HG03045 (cell line): ENCODE data around the gene ATE1.
"Not testable (repeated sequence)": the region's sequence is repeated elsewhere in the genome, so short reads cannot be mapped to it uniquely, and the experiment has no call there.

Experiments
- ATAC-seq: cut with Tn5 transposase; IDR thresholded peaks from one replicate; pipeline ENCODE4 v1.9.1; 2021; ENCODE audit warnings: mild to moderate bottlenecking, moderate library complexity; ENCODE audit not compliant: unreplicated experiment

The ATE1 gene

GRCh38 chr10:121792198-121792597 is 135.6 kb downstream of the ATE1 start:
- ATAC-seq = no peak

- ATAC-seq = no peak
Measured at GRCh38 chr10:121791761-121792160, 136.1 kb downstream of the ATE1 start.

GRCh38 chr10:121788717-121789116 is 139.1 kb downstream of the ATE1 start:
- ATAC-seq = no peak

- no peak for ATAC-seq
Measured at GRCh38 chr10:121788115-121788514, 139.7 kb downstream of the ATE1 start.

- no peak for ATAC-seq
Measured at GRCh38 chr10:121787169-121787568, 140.7 kb downstream of the ATE1 start.

- no peak for ATAC-seq
Measured at GRCh38 chr10:121783782-121784372, 144.0 kb downstream of the ATE1 start.

- no peak for ATAC-seq
Measured at GRCh38 chr10:121781101-121781500, 146.7 kb downstream of the ATE1 start.

- no peak for ATAC-seq
Measured at GRCh38 chr10:121774813-121775212, 153.0 kb downstream of the ATE1 start.

GRCh38 chr10:121774404-121774803 is 153.4 kb downstream of the ATE1 start:
- no peak for ATAC-seq

GRCh38 chr10:121772884-121773283 is 154.9 kb downstream of the ATE1 start:
- ATAC-seq = no peak

GRCh38 chr10:121772406-121772805 is 155.4 kb downstream of the ATE1 start:
- ATAC-seq = no peak

GRCh38 chr10:121771966-121772365 is 155.9 kb downstream of the ATE1 start:
- no peak for ATAC-seq

GRCh38 chr10:121766426-121766825 is 161.4 kb downstream of the ATE1 start:
- ATAC-seq = no peak

- no peak for ATAC-seq
Measured at GRCh38 chr10:121765204-121765603, 162.6 kb downstream of the ATE1 start.

GRCh38 chr10:121764233-121764942 is 163.4 kb downstream of the ATE1 start:
- ATAC-seq = no peak

- not testable (repeated sequence) for ATAC-seq
Measured at GRCh38 chr10:121757241-121757640, 170.6 kb downstream of the ATE1 start.

- ATAC-seq = not testable (repeated sequence)
Measured at GRCh38 chr10:121755496-121755895, 172.3 kb downstream of the ATE1 start.

GRCh38 chr10:121754666-121755065 is 173.2 kb downstream of the ATE1 start:
- no peak for ATAC-seq

GRCh38 chr10:121753726-121754476 is 173.9 kb downstream of the ATE1 start:
- peak; percentile 89 for ATAC-seq

GRCh38 chr10:121751191-121751760 is 176.6 kb downstream of the ATE1 start:
- no peak for ATAC-seq

- ATAC-seq = no peak
Measured at GRCh38 chr10:121747163-121747775, 180.6 kb downstream of the ATE1 start.
